DMS 273 (cell line): ENCODE results near the gene ZNF440.

Source experiments
- DNase-seq: peaks from one replicate; lab custom pipeline; 2025; ENCODE audit not compliant: unreplicated experiment; lab: John Stamatoyannopoulos, UW

The ZNF440 gene

DNA sequence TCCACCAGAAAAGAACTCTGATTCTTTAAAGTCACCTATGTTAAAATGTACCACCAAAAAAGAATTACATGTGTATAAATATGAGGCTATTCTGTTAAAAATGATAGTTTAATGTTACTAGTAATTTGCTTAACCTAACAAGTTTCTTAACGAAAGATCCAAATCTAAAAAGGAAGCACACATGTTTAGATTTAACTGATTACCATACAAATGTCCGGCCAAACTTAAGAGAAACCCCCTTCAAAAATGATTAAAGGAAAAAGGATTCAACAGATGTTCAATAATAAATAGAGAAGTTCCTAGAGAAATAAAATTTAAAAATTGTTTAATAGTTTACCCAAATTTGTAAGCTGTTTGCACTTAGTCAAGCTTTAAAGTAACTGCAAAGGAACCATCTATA, 68.5 kb downstream of the ZNF440 start:
- DNase-seq: no peak
